ENCODE data around the gene CDC42BPG.

GRCh38 chr11:64884019-64884418 lies 39.6 kb upstream of the CDC42BPG start:
- TF ChIP-seq CTCF (IDR thresholded peaks at IDR 0.05): no peak
- TF ChIP-seq POLR2AphosphoS5 (IDR thresholded peaks at IDR 0.05): no peak
